HG03103 (cell line): ENCODE data around the gene KIAA1671.

ENCODE experiments used
- ATAC-seq: cut with Tn5 transposase; IDR thresholded peaks from one replicate; pipeline ENCODE4 v1.9.1; 2021; ENCODE audit warnings: low read depth; ENCODE audit not compliant: unreplicated experiment

The KIAA1671 gene

DNA sequence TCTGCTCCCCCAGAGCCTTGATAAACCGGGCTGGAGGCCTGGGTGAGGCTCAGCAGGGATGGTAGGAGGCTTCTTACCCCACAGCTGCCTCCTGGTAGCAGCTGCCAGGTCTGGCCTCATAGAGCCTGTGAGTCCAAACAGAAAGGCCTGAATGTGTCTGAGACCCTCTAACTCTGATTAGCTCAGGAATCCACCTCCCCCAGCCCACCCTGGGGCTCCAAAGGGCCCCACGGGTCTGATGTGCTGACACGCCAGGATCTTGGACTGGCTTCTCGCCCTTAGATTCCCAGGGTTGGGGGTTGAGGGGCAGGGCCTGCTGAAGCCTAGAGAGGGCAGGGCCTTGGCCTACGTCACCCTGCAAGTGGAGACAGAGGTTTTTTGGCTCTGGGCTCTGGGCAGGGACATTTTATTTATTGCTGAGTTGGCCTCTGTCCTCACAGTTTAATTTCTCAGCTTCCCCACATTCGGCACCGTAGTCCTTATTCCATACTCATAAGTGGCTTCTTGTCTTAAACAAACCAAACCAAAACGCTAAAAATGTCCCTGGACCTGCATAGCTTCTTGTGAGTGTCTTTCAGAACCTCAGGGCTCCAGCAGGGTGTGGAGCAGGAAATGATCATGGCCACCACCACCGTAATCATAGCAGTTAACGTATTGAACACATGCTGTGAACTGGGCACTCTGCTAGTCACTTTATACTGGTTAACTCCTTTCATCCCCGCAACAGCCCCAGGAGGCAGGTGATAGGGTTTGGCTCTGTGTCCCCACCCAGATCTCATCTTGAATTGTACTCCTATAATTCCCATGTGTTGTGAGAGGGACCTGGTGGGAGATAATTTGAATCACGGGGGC, 25.1 kb downstream of the KIAA1671 start:
- ATAC-seq: no peak

DNA sequence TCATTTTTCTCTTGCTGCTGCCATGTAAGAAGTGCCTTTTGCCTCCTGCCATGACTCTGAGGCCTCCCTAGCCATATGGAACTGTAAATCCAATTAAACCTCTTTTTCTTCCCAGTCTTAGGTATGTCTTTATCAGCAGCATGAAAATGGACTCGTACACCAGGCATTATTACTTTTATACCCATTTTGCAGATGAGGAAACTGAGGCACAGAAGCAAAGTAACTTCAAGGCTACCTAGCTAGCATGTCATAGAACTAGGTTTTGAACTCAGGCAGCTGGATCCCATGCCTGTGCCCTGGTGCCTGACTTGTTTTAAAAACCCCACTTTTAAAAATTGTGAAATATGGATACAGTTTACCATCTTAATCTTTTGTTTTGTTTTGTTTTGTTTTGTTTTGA, 25.8 kb downstream of the KIAA1671 start:
- no peak for ATAC-seq

GRCh38 chr22:24981066-24981465, 28.6 kb downstream of the KIAA1671 start:
- ATAC-seq: no peak

DNA sequence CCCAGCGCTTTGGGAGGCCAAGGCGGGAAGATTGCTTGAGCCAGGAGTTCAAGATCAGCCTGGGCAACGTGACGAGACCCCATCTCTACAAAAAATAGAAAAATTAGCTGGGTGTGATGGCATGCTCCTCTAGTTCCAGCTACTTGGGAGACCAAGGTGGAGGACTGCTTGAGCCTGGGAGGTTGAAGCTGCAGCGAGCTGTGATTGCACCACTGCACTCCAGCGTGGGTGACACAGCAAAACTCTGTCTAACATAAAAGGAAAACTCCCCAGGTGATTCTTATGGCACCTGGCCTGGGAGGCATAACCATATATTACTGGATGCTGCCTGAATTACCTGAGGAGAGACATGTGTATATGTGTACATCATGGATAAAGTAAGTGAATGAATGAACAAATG, 29.1 kb downstream of the KIAA1671 start:
- no peak for ATAC-seq

- no peak for ATAC-seq
Observed at GRCh38 chr22:24982301-24983056, 30.0 kb downstream of the KIAA1671 start.

GRCh38 chr22:24983151-24983550, 30.6 kb downstream of the KIAA1671 start:
- ATAC-seq: no peak

DNA sequence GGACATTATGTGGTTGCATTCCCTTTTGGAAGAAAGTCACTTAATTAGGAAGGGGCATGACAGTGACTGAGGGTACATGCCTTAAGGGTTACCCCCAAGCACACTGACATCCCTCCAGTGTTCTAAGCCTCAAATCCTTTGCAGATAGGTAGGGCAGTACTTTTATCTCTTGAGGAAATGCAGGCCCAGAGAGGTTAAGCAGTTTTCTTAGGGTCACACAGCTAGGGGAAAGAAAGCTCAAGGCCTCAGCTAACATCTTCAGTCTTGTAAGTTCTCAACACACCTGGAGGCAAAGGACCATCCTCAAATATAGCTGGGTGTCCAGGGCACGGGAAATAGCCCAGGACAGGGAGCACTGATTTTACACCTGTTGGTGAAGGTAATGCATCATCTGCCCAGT, 31.6 kb downstream of the KIAA1671 start:
- ATAC-seq: no peak

- no peak for ATAC-seq
Observed at GRCh38 chr22:24985826-24986214, 33.3 kb downstream of the KIAA1671 start.

GRCh38 chr22:24986816-24987215, 34.3 kb downstream of the KIAA1671 start:
- no peak for ATAC-seq

GRCh38 chr22:24989135-24989534, 36.6 kb downstream of the KIAA1671 start:
- ATAC-seq: no peak

DNA sequence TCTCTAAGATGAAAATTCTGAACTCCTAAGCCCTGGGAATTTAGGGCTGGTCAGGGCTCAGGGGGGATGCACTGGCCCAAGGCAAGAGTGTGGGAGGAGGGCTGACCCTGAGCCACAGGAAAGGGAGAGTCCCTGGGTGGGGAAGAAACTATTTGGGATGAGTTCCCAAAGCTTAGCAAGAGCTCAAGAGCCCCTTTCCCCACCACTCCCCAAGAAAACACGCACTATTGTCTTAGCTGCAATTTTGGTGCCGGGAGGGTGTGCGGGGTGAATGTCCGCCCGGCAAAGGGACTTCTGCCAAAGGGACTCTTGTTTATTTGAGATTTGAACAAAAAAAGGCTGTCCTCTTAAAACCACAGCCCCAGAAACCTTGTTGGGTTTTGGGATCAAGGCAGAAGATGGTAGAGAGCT, 37.0 kb downstream of the KIAA1671 start:
- no peak for ATAC-seq

GRCh38 chr22:24990344-24990905, 37.9 kb downstream of the KIAA1671 start:
- no peak for ATAC-seq

GRCh38 chr22:24992946-24993345, 40.4 kb downstream of the KIAA1671 start:
- ATAC-seq: no peak

DNA sequence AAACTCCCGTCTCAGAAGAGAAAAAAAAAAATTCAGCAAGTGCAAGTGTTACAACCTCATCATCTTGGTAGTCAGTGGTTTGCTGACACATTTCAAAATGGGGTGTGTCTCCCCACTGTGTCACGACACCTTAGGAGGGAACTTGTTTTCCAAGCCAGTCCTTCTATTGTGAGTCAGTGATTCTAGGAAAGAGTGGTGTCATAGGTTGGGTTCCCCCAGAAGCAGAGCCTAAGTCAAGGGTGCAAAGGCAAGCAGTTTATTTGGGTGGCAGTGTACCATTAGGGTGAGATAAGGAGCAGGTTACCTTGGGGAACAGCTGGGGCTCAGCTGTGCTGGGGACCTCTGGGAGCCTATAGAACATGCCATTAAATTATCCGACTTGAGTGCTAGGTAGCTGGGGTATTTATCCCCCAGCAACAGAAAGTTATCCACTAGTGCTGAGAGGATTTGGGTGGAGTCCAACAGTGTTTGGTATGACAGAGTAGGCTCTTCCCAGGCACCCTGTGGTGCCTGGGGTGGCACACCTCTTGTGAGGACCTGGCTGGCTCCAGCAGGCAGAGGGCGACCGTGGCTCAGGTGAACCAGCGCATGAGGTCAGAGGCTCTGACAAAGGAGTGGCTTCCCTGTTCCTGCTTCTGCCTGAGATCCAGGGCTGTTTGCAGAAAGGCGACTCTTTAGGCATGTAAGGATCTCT, 41.7 kb downstream of the KIAA1671 start:
- no peak for ATAC-seq

DNA sequence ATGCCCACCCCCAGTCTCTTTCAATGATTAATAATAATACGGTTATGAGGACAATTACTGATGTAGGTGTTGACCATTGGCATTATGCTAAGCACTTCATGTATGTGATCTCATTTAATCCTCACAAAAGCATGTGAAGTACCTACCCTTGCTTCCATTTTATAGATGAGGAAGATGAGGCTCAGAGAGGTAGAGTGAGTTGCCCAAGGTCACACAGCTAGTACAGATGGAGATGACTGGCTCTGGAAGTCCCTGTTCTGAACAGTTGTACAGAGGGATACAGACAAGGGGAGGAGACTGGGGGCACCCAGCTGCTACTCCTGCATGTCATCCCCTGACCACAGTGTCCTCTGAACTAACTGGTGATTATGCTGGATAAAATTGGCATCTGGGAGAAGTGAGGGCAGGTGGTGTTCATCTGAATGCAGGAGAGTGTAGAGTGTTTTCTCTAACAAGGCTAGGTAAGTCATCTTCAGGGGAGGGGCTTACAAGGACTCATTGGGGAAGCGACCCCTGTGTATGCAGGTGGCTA, 43.2 kb downstream of the KIAA1671 start:
- no peak for ATAC-seq

DNA sequence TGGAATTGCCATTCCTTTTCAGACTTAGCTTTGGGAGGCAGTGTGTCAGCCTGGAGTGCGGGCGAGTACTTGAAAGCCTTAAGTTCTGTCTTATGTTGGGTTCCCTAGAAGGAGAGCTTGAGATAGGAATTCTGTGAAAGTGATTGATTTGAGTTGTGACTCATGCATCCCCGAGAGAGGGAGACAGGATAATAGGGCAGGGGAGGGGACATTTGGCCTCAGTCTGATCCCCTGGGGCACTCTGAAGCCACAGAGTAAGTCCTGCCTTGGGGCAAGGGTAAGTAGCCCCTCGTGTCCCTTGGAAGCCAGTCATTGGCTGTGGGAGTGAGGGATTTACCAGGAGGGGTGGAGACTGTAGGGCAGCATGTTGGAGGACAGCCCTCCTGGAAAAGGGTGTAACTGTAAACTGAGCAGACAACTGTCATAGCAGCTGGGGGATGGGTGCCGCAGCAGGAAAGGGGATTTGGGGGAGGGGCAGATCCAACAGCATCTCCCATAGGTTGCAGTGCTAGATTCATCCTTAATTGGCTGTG, 44.0 kb downstream of the KIAA1671 start:
- no peak for ATAC-seq

DNA sequence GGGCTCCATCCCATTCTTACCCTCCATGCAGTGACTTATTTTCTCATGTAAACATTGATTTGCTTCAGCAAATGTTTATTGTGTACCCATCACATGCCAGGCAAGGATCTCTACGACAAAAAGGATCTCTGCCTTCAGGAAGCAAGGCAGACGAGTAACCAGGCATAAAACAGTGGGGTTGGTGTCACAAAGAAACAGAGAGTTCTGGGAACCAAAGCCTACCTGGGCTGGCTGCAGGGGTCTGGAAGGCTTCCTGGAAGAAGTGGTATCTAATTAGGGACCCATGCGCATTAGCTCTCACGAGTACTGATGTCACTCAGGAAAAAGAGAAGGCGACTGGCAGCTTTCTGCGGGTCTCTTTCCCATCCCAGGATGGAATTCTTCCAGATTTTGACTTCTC, 44.5 kb downstream of the KIAA1671 start:
- ATAC-seq: no peak

- no peak for ATAC-seq
Observed at GRCh38 chr22:25000686-25001085, 48.2 kb downstream of the KIAA1671 start.

DNA sequence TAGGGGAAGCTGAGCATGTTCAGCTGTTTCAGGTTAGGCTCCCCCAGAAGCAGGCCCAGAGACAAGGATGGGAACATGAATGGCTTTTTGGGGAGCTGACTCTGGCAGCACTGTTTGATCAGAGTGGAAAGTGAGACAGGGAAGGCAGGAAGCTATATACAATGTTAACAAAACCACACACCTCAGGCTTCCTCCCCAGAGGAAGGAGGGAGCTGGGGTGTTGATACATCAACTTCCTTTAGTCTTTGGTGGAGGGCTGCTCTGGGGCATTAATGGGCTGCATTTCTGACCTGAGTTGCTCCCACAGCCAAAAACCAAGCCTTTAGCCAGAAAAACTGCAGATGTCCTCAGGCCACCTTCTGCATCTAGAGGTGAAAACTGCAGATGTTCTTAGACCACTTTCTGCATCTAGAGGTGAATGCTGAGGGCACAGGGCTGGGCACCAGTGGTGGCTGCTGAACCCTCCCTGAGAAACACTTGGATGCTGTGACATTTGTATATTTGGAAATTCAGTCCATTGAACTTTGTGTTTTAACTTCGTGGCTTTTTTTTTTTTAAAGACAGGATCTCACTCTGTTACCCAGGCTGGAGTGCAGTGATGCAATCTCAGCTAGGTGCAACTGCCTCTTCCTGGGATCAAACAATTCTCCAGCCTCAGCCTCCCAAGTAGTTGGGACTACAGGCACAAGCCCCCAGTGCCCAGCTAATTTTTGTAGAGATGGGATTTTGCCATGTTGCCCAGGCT, 49.9 kb downstream of the KIAA1671 start:
- no peak for ATAC-seq

DNA sequence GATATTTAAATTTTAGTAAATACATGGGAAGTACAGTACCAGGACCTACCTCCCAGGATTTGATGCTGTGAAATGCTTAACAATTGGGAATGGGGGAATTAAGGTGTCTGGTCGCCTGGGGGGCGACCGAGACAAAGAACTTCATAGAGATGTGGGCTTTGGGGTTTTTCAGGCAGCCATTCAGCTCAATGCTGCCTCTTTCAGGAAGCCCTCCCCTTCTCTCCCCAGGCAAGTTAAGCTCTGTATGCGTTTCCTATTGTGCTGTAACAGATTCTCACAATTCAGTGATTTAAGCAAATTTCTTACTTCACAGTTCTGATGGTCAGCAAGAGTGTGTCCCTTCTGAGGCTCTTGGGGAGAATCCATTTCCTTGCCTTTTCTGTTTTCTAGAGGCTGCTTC, 53.8 kb downstream of the KIAA1671 start:
- no peak for ATAC-seq
